Naive B cell (primary cell): ENCODE measurements around the gene YIF1B. TPM values are rescaled to one million over a fixed set of nuclear protein-coding genes. Genes with fewer than 3 reads are reported as not detected.

Experiments used
- ATAC-seq, 2 donors: fragments of 150-1000 bp; cut with Tn5 transposase; 2 replicates each; pipeline ENCODE4 v1.10.0; 2021; ENCODE audit warnings: low read depth in 2 of 2, mild to moderate bottlenecking in 2 of 2, moderate library complexity in 2 of 2
- DNase-seq: peaks from one replicate; pipeline ENCODE4 v3.0.0; 2022
- H3K27ac Mint-ChIP-seq, 6 donors: one replicate each; pipeline ENCODE4 v1.8.0; 2020 to 2022; ENCODE audit warnings: mild to moderate bottlenecking in 6 of 6, mixed read lengths in 6 of 6, moderate library complexity in 5 of 6, inconsistent platforms in 2 of 6
- H3K27me3 Mint-ChIP-seq, 3 donors: one replicate each; pipeline ENCODE4 v1.8.0; 2021 to 2022; ENCODE audit warnings: mixed read lengths in 3 of 3, mild to moderate bottlenecking in 1 of 3
- H3K36me3 Mint-ChIP-seq, 2 donors: one replicate each; pipeline ENCODE4 v1.8.0; 2020 to 2022; ENCODE audit warnings: mixed read lengths in 2 of 2, inconsistent platforms in 1 of 2, mild to moderate bottlenecking in 1 of 2
- H3K4me1 Mint-ChIP-seq, 3 donors: one replicate each; pipeline ENCODE4 v1.8.0; 2020 to 2022; ENCODE audit warnings: mixed read lengths in 3 of 3, inconsistent platforms in 1 of 3, mild to moderate bottlenecking in 1 of 3, moderate library complexity in 1 of 3
- H3K4me3 Mint-ChIP-seq, 8 donors: one replicate each; pipeline ENCODE4 v1.8.0; 2020 to 2022; ENCODE audit warnings: mild to moderate bottlenecking in 8 of 8, mixed read lengths in 8 of 8, moderate library complexity in 8 of 8, inconsistent platforms in 2 of 8
- H3K9me3 Mint-ChIP-seq, 7 donors: one replicate each; pipeline ENCODE4 v1.8.0; 2020 to 2022; ENCODE audit warnings: mixed read lengths in 7 of 7, mild to moderate bottlenecking in 5 of 7, inconsistent platforms in 2 of 7, moderate library complexity in 1 of 7
- polyA plus RNA-seq, 6 donors: library from polyadenylated mRNA; unstranded; fragments of 300-500 nt; fragmentation: Illumina TruSeq; gene quantifications; one replicate each; pipeline ENCODE4 v1.2.3, GENCODE V29; 2021; ENCODE audit warnings: low read depth in 6 of 6

Gene YIF1B
- polyA plus RNA-seq, 6 donors from 2014 or later, result 19.7 to 33.4 (median 23.2) TPM

DNA sequence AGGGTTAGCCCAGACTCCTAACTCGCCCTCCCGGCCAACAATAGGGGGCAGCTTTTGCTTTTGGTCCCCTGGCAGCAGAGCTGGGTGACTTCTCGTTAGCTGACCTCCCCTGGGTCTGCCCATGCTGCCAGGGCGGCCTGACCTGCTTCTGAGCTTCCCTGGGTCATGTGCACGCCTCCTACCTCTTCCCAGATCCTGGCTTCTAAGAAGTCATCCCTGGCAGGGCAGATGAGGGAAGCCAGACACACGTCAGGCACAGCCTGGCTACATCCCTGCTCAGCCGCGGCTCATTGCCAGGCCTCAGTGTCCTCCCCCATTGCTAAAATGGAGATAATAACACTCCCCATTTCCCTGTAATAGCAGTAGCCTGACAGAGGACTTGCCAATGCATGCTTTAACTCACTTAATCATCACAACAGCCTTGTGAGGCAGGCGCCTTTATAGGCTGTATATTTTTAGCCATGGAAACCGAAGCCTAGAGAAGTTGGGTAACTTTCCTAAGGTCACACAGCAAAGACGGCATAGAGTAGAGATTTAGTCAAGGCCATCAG is 6.0 kb upstream of the YIF1B start:
- H3K27ac Mint-ChIP-seq, result no peak overlapping the region
- H3K9me3 Mint-ChIP-seq, result no peaks in the 10 kb centered on the region
- peaks cover 23 to 36% (median 36%) of the 10 kb centered on the region in 3 donors for H3K4me1 Mint-ChIP-seq
- peaks cover 0 to 8% of the 10 kb centered on the region in 2 donors for H3K36me3 Mint-ChIP-seq
- ATAC-seq (no peak), DNase-seq (no peak)
- H3K27me3 Mint-ChIP-seq, result no peaks in the 10 kb centered on the region
- H3K4me3 Mint-ChIP-seq, result peak overlapping the region in 5 of 8 donors; percentile 12 to 86 (median 76)

DNA sequence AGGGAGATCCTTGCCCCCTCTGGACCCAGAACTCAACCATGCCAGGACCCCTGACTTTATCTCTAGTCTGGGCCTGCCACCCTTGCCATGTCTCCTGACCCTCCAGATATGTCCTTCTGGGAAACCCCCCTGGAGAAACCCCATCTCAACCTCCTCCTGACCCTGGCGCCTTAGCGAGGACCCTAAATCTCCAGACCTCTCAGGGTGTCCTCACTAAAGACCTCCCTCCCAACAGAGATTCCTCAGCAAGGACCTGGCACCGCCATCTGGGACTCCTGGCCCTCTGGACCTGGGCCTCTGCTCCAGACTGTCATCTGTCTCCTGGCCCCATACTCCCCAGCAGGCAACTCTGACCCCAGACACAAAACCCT is 5.2 kb upstream of the YIF1B start:
- H3K27me3 Mint-ChIP-seq, result no peaks in the 10 kb centered on the region
- ATAC-seq, result no peak
- no peaks in the 10 kb centered on the region for H3K9me3 Mint-ChIP-seq
- peak overlapping the region; percentile 82 to 92 (median 85) for H3K4me3 Mint-ChIP-seq
- no peak for DNase-seq
- peak overlapping the region in 3 of 6 donors; percentile 38 to 60 (median 48) for H3K27ac Mint-ChIP-seq
- peaks cover 30 to 44% (median 40%) of the 10 kb centered on the region in 3 donors for H3K4me1 Mint-ChIP-seq
- peaks cover 0 to 8% of the 10 kb centered on the region in 2 donors for H3K36me3 Mint-ChIP-seq

GRCh38 chr19:38319421-38320258 is 3.9 kb upstream of the YIF1B start, which contains the start of gene KCNK6:
Gene KCNK6 (plus strand): TSS chr19:38319845. CDS start chr19:38319951, 106 bp downstream.
- peak within 1 kb of the TSS in 4 of 6 donors; percentile 31 to 63 (median 52) for H3K27ac Mint-ChIP-seq
- H3K27me3 Mint-ChIP-seq, result no peaks in the 10 kb centered on the region
- DNase-seq (peak; percentile 27), ATAC-seq (no peak)
- no peaks in the 10 kb centered on the region for H3K36me3 Mint-ChIP-seq
- no peaks in the 10 kb centered on the region for H3K9me3 Mint-ChIP-seq
- peak within 1 kb of the TSS; percentile 82 to 93 (median 86) for H3K4me3 Mint-ChIP-seq
- H3K4me1 Mint-ChIP-seq, result peaks cover 31 to 50% (median 46%) of the 10 kb centered on the region in 3 donors

DNA sequence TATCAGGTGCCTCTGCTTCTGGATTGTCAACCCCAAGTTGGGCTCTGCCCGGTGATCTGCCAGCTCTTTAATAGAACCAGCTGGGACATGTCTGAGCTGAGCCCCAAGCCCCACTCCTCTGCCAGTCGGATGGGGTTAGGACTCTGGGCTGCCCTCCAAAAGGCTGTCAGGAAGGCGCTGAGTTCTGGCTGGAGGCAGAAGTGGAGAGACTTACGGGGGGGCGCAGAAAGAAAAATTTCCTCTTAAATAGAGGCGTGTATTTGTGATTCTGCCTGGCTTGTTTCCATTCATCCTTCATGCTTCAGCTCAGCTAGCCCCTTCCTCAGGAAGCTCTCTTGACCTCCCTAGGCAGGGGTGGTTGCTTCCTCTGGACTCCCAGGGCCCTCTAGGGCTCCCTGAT is 2.9 kb upstream of the YIF1B start:
- Mint-ChIP-seq H3K4me3 (peak overlapping the region; percentile 52 to 87 (median 84)), H3K9me3 (no peaks in the 10 kb centered on the region), H3K27ac (peak overlapping the region in 3 of 6 donors; percentile 42 to 82 (median 44)), H3K27me3 (no peaks in the 10 kb centered on the region), H3K36me3 (no peaks in the 10 kb centered on the region), H3K4me1 (peaks cover 33 to 51% (median 49%) of the 10 kb centered on the region in 3 donors)
- no peak for DNase-seq
- ATAC-seq, result no peak

GRCh38 chr19:38317104-38317612 is 1.4 kb upstream of the YIF1B start:
- Mint-ChIP-seq H3K4me3 (peak overlapping the region; percentile 81 to 96 (median 93)), H3K36me3 (no peaks in the 10 kb centered on the region), H3K9me3 (no peaks in the 10 kb centered on the region), H3K27ac (peak overlapping the region; percentile 67 to 98 (median 90)), H3K27me3 (no peaks in the 10 kb centered on the region), H3K4me1 (peaks cover 41 to 64% (median 64%) of the 10 kb centered on the region in 3 donors)
- DNase-seq (peak; percentile 25), ATAC-seq (no peak)

DNA sequence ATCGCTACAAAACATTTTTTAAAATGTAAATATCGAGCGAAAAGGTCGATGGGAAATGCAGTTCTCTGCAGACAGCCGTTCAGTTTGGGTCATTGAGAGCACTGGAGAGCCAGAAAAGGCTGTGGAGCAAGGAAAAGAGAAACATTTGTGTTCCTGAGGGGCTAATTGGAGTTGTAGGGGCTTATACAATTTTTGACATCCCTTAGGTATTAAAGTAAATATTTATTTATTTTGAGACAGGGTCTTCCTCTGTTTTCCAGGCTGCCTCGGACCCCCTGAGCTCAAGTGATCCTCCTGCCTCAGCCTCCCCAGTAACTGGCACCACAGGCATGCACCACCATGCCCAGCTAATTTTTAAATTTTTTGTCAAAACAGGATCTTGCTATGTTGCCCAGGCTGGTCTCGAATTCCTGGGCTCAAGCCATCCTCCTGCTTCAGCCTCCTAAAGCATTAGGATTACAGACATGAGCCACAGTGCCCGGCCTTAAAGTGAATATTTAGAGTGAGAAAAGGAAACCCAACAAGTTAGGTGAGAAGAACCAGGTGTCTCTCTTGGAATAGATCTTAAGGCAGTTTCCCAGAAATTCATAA is 825 bp upstream of the YIF1B start:
- H3K4me3 Mint-ChIP-seq, result peak overlapping the region; percentile 81 to 96 (median 93)
- H3K9me3 Mint-ChIP-seq, result no peaks in the 10 kb centered on the region
- peak; percentile 14 to 19 for ATAC-seq
- no peak for DNase-seq
- H3K4me1 Mint-ChIP-seq, result peaks cover 39 to 67% (median 64%) of the 10 kb centered on the region in 3 donors
- no peaks in the 10 kb centered on the region for H3K36me3 Mint-ChIP-seq
- peak overlapping the region; percentile 86 to 98 (median 96) for H3K27ac Mint-ChIP-seq
- no peaks in the 10 kb centered on the region for H3K27me3 Mint-ChIP-seq

GRCh38 chr19:38310986-38311385 is 4.8 kb downstream of the YIF1B start:
- H3K36me3 Mint-ChIP-seq, result peaks cover 0 to 21% of the 10 kb centered on the region in 2 donors
- no peaks in the 10 kb centered on the region for H3K27me3 Mint-ChIP-seq
- ATAC-seq (no peak), DNase-seq (no peak)
- H3K4me3 Mint-ChIP-seq, result peak overlapping the region in 1 of 8 donors; percentile 42
- H3K4me1 Mint-ChIP-seq, result peaks cover 21 to 31% (median 26%) of the 10 kb centered on the region in 3 donors
- H3K27ac Mint-ChIP-seq, result no peak overlapping the region
- peaks cover 0 to 8% (median 0%) of the 10 kb centered on the region in 7 donors for H3K9me3 Mint-ChIP-seq

- peaks cover 18 to 28% (median 23%) of the 10 kb centered on the region in 3 donors for H3K4me1 Mint-ChIP-seq
Observed at GRCh38 chr19:38310279-38310670, 5.5 kb downstream of the YIF1B start.

GRCh38 chr19:38309615-38310278 is 6.0 kb downstream of the YIF1B start:
- peaks cover 15 to 25% (median 19%) of the 10 kb centered on the region in 3 donors for H3K4me1 Mint-ChIP-seq
- no peaks in the 10 kb centered on the region for H3K27me3 Mint-ChIP-seq
- H3K4me3 Mint-ChIP-seq, result no peak overlapping the region
- H3K9me3 Mint-ChIP-seq, result peaks cover 0 to 8% (median 0%) of the 10 kb centered on the region in 7 donors
- DNase-seq (no peak), ATAC-seq (no peak)
- H3K27ac Mint-ChIP-seq, result no peak overlapping the region
- H3K36me3 Mint-ChIP-seq, result peaks cover 0 to 21% of the 10 kb centered on the region in 2 donors

More at GRCh38 chr19:38310279-38310670, 5.5 kb downstream of the YIF1B start:
- Mint-ChIP-seq H3K9me3 (peaks cover 0 to 8% (median 0%) of the 10 kb centered on the region in 7 donors), H3K27ac (peak overlapping the region in 1 of 6 donors; percentile 51), H3K36me3 (peaks cover 0 to 21% of the 10 kb centered on the region in 2 donors), H3K27me3 (no peaks in the 10 kb centered on the region), H3K4me3 (no peak overlapping the region)
- ATAC-seq (no peak), DNase-seq (no peak)

DNA sequence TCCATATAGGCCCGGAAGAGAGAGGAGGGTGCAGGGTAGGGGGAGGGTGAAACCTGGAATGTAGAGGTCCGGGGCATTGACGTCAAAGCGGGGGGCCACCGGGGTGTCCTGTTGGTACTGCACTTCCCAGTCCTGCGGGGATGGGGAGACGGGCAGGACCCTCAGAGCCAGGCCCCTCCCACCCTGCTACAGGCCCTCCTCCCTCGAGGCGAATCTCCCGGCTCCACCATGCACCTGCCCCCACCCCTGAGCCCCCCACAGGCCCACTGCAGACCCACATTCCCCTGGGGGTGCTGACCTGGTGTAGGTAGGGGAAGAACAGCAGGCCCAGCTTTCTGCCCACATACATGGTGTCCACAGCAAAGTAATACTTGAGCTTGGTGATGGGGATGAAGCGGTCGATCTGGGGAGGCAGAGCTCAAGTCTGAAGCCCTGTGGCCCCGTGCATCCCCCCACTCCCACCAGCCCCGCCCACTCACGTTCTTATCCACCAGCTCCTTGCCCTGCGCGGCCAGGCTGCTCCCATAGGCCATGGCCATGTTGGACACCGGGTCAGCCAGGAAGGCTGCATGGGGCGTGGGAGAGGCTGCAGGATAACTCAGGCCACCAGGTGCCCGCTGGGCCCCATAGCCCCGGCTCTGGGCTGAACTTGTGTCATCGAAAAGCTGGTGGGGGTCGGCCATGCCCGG is 6.7 kb downstream of the YIF1B start:
- DNase-seq, result no peak
- ATAC-seq, result no peak
- Mint-ChIP-seq H3K4me3 (no peak overlapping the region), H3K36me3 (peaks cover 0 to 21% of the 10 kb centered on the region in 2 donors), H3K27me3 (no peaks in the 10 kb centered on the region), H3K4me1 (peaks cover 15 to 25% (median 19%) of the 10 kb centered on the region in 3 donors), H3K9me3 (peaks cover 0 to 8% (median 0%) of the 10 kb centered on the region in 7 donors), H3K27ac (peak overlapping the region in 1 of 6 donors; percentile 60)

- Mint-ChIP-seq H3K27me3 (no peaks in the 10 kb centered on the region), H3K27ac (peak overlapping the region in 2 of 6 donors; percentile 65 to 67), H3K36me3 (peaks cover 0 to 21% of the 10 kb centered on the region in 2 donors), H3K4me3 (no peak overlapping the region), H3K9me3 (peaks cover 0 to 8% (median 0%) of the 10 kb centered on the region in 7 donors), H3K4me1 (peaks cover 11 to 17% (median 14%) of the 10 kb centered on the region in 3 donors)
- ATAC-seq (no peak), DNase-seq (no peak)
Observed at GRCh38 chr19:38308006-38308766, 7.6 kb downstream of the YIF1B start.

DNA sequence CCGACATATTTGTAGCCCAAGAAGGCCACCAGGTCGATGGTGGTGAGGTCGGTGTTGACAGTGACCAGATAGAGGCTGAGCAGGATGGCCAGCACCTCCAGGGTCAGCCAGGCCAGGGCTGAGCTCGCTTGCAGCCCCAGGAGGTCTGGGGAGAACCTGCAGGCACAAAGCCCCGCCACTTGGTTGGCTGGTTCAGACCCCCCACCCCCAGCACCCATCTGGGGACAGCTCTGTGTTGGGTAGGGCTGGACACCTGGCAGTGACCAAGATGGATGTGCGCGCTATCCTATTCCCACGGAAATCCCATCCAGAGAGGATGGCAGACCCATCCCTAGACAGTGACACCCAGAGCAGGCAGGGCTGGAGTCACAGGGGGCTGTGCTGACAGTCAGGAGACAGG is 8.2 kb downstream of the YIF1B start:
- Mint-ChIP-seq H3K4me1 (peaks cover 8 to 11% (median 10%) of the 10 kb centered on the region in 3 donors), H3K9me3 (peaks cover 0 to 8% (median 2%) of the 10 kb centered on the region in 7 donors), H3K27me3 (no peaks in the 10 kb centered on the region), H3K4me3 (no peak overlapping the region), H3K36me3 (peaks cover 0 to 21% of the 10 kb centered on the region in 2 donors), H3K27ac (peak overlapping the region in 1 of 6 donors; percentile 65)
- ATAC-seq (no peak), DNase-seq (no peak)
